ENCODE data around the gene GALNT2. TPM values are rescaled to one million over a fixed set of nuclear protein-coding genes. Genes with fewer than 3 reads are reported as not detected.
A peak's percentile ranks its signal among the peaks of the same experiment; 100 is the strongest.

Gene GALNT2
- polyA plus RNA-seq, 2 of the 4 experiments (the other 2 are of a cell fraction): 66.9 to 114 TPM

GRCh38 chr1:230110971-230111370 is 43.9 kb downstream of the GALNT2 start (continued):
- TF ChIP-seq NPAS2 (CRISPR knock-in tag; IDR thresholded peaks at IDR 0.05; ENCODE audit: borderline replicate concordance): no peak

GRCh38 chr1:230112131-230112701 is 45.2 kb downstream of the GALNT2 start:
- DNase-seq (ENCODE audit: low read depth in 1 of 2, low spot score in 1 of 2) (no peak), ATAC-seq (peak in 1 of 2 experiments; percentile 23; a peak in 3 of 6 replicates), FAIRE-seq (no peak)
- H3K4me2 ChIP-seq: peak overlapping the region; percentile 40; the same call in 2 of the 3 replicates
- H3K4me3 ChIP-seq: no peak overlapping the region
- peaks cover 61% of the 10 kb centered on the region for H3K4me1 ChIP-seq
- POLR2A ChIA-PET: interaction anchor here (1.6 kb wide), 1 partner anchor 45 kb away, joined by 4 read pairs; the partner anchor contains the start of gene GALNT2
- 81% methylated on average over 7 of the region's 7 CpGs for WGBS (ENCODE audit: missing lambda C conversion rate)
- no peak for TF ChIP-seq HMGXB4 (CRISPR knock-in tag; IDR thresholded peaks at IDR 0.05; ENCODE audit: borderline replicate concordance)
- no peak for TF ChIP-seq HOXB5 (CRISPR knock-in tag; IDR thresholded peaks at IDR 0.05)
- TF ChIP-seq ESRRA (IDR thresholded peaks at IDR 0.05; ENCODE audit: borderline replicate concordance, low read length): no peak
- TF ChIP-seq SMC3 (IDR thresholded peaks at IDR 0.05): no peak
- TF ChIP-seq NPAS2 (CRISPR knock-in tag; IDR thresholded peaks at IDR 0.05; ENCODE audit: borderline replicate concordance): no peak
- no peaks in the 10 kb centered on the region for H3K9me3 ChIP-seq
- H3K27ac ChIP-seq: peak overlapping the region; percentile 21 to 78; a peak in 5 of 6 replicates
- CTCF ChIA-PET: interaction anchor here (1.1 to 1.6 kb wide), 3 partner anchors 9 to 56 kb away, joined by 3 to 4 read pairs (median 4); no protein-coding TSS in a partner anchor

GRCh38 chr1:230112782-230113181 is 45.7 kb downstream of the GALNT2 start:
- H3K4me1 ChIP-seq: peaks cover 55% of the 10 kb centered on the region
- POLR2A ChIA-PET: interaction anchor here (1.6 kb wide), 1 partner anchor 46 kb away, joined by 4 read pairs; the partner anchor contains the start of gene GALNT2
- CTCF ChIA-PET: interaction anchor here (1.1 to 1.6 kb wide), 3 partner anchors 8 to 55 kb away, joined by 3 to 4 read pairs (median 4); no protein-coding TSS in a partner anchor

More at GRCh38 chr1:230112782-230113181, 45.7 kb downstream of the GALNT2 start:
- no peak for DNase-seq (ENCODE audit: low read depth in 1 of 2, low spot score in 1 of 2)
- no peak for FAIRE-seq
- ATAC-seq: peak; percentile 4 to 12; a peak in 2 of 6 replicates
- Histone ChIP-seq H3K9me3 (no peaks in the 10 kb centered on the region), H3K27ac (peak overlapping the region; percentile 3 to 78; a peak in 4 of 6 replicates), H3K4me2 (peak overlapping the region; percentile 40; the same call in 2 of the 3 replicates), H3K4me3 (no peak overlapping the region)
- TF ChIP-seq EHF (CRISPR knock-in tag; IDR thresholded peaks at IDR 0.05) (no peak), MYC (IDR thresholded peaks at IDR 0.05; ENCODE audit: borderline replicate concordance, low read length) (no peak), REST (IDR thresholded peaks at IDR 0.05) (no peak), HMGXB4 (CRISPR knock-in tag; IDR thresholded peaks at IDR 0.05; ENCODE audit: borderline replicate concordance) (no peak)
- 81% methylated on average over 5 of the region's 5 CpGs for WGBS (ENCODE audit: missing lambda C conversion rate)

All from A549 (cell line).